Measurements from ENCODE around the gene ASB16. TPM values are rescaled to one million over a fixed set of nuclear protein-coding genes. Genes with fewer than 3 reads are reported as not detected.

Gene ASB16
- total and polyA plus RNA-seq, 10 of the 15 experiments (the other 5 are each of a cell fraction or from before 2014, with no cell fraction given), result 0.07 to 1.1 (median 0.44) TPM; not detected in 5

DNA sequence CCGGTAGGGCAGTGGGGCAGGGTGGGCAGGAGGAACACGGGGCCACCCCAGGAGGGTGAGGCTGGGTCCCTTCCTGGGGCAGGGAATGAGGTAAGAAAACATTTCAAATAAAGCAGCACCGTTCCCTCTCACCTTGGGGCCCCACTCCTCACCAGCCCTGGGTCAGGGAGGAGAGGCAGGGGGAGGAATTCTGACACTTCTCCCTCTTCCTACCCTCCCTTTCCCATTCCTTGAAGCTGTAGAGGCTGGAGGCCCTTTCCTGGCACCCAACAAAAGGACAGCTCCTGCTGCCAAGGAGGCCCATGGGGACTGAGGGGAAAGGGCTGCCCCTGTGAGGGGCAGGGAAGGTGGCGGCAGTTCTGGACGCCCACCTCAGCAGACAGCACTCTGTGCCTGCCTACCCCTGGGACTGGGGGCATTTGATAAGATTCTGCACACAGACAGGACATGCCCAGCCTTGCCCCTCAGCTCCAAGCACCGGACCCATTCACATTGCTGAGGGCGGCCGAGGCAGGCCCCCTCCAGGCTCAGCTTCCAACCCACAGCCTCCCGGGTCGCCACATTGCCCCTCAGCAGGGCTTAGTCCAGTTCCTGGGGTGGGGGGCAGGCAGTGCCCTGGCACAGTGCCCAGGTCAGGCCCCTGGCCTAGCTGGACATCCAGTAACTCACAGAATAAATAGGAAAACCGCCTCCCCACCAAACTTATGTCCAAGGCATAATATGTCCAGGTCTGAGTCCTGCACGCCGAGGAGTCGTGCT is 23.0 kb downstream of the ASB16 start:
- no peak overlapping the region for H2AFZ ChIP-seq (ENCODE audit: control insufficient read depth, low read depth, low read length)
- ChIA-PET CTCF (interaction anchor here (0.6 kb wide), 1 partner anchor 10 kb away, joined by 3 read pairs; no protein-coding TSS in a partner anchor), SMC1A (ENCODE audit: uncharacterized antibody, unreplicated experiment) (no interaction called here), RAD21 (ENCODE audit: unreplicated experiment) (no interaction called here), POLR2A (no interaction called here)
- H3K4me3 ChIP-seq, result no peak overlapping the region
- peaks cover 23 to 24% of the 10 kb centered on the region in 2 experiments for H3K36me3 ChIP-seq (ENCODE audit: control insufficient read depth in 2 of 2, insufficient read depth in 2 of 2, low read length in 1 of 2)
- peaks cover 18% of the 10 kb centered on the region for H3K79me2 ChIP-seq (ENCODE audit: control insufficient read depth, insufficient read depth, low read length)
- in situ Hi-C loops (cut with MboI) (no loop called here), intact Hi-C loops (cut with micrococcal nuclease; ENCODE audit: unreplicated experiment) (no loop called here)
- FAIRE-seq, result no peak
- no peak overlapping the region for H3K27ac ChIP-seq (ENCODE audit: control insufficient read depth, insufficient read depth)
- WGBS (ENCODE audit: insufficient coverage, insufficient replicate concordance, low lambda C conversion rate, missing lambda C conversion rate), result 94% methylated on average over 10 of the region's 14 CpGs
- H3K9me3 ChIP-seq (replicated peaks; ENCODE audit: control insufficient read depth, insufficient read depth, low read length), result no peaks in the 10 kb centered on the region
- H3K27me3 ChIP-seq (replicated peaks in 1 of 2; ENCODE audit: control insufficient read depth in 2 of 2, insufficient read depth in 2 of 2, low read length in 1 of 2), result no peaks in the 10 kb centered on the region
- no peaks in the 10 kb centered on the region for H4K20me1 ChIP-seq (ENCODE audit: control insufficient read depth, insufficient read depth)
- TF ChIP-seq, protein P1, sequence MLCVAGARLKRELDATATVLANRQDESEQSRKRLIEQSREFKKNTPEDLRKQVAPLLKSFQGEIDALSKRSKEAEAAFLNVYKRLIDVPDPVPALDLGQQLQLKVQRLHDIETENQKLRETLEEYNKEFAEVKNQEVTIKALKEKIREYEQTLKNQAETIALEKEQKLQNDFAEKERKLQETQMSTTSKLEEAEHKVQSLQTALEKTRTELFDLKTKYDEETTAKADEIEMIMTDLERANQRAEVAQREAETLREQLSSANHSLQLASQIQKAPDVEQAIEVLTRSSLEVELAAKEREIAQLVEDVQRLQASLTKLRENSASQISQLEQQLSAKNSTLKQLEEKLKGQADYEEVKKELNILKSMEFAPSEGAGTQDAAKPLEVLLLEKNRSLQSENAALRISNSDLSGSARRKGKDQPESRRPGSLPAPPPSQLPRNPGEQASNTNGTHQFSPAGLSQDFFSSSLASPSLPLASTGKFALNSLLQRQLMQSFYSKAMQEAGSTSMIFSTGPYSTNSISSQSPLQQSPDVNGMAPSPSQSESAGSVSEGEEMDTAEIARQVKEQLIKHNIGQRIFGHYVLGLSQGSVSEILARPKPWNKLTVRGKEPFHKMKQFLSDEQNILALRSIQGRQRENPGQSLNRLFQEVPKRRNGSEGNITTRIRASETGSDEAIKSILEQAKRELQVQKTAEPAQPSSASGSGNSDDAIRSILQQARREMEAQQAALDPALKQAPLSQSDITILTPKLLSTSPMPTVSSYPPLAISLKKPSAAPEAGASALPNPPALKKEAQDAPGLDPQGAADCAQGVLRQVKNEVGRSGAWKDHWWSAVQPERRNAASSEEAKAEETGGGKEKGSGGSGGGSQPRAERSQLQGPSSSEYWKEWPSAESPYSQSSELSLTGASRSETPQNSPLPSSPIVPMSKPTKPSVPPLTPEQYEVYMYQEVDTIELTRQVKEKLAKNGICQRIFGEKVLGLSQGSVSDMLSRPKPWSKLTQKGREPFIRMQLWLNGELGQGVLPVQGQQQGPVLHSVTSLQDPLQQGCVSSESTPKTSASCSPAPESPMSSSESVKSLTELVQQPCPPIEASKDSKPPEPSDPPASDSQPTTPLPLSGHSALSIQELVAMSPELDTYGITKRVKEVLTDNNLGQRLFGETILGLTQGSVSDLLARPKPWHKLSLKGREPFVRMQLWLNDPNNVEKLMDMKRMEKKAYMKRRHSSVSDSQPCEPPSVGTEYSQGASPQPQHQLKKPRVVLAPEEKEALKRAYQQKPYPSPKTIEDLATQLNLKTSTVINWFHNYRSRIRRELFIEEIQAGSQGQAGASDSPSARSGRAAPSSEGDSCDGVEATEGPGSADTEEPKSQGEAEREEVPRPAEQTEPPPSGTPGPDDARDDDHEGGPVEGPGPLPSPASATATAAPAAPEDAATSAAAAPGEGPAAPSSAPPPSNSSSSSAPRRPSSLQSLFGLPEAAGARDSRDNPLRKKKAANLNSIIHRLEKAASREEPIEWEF (IDR thresholded peaks at IDR 0.05; ENCODE audit: insufficient replicate concordance, low read depth, low read length), result no peak
- TF ChIP-seq POLR2AphosphoS5 (IDR thresholded peaks at IDR 0.05; ENCODE audit: low read length) (no peak), ZNF207 (IDR thresholded peaks at IDR 0.05; ENCODE audit: borderline replicate concordance) (no peak), SUZ12 (IDR thresholded peaks at IDR 0.05; ENCODE audit: unreplicated experiment) (no peak), TCF3 (IDR thresholded peaks at IDR 0.05; ENCODE audit: borderline replicate concordance, insufficient read depth, low read depth, low read length) (no peak), ZNF622 (IDR thresholded peaks at IDR 0.05) (no peak), ASH2L (IDR thresholded peaks at IDR 0.05; ENCODE audit: borderline replicate concordance, low read depth) (no peak), BCL11A (IDR thresholded peaks at IDR 0.05; ENCODE audit: low read depth, low read length) (no peak), CBX3 (IDR thresholded peaks at IDR 0.05; ENCODE audit: borderline replicate concordance, low read depth) (no peak), POLR2AphosphoS2 (IDR thresholded peaks at IDR 0.05; ENCODE audit: low read depth, low read length) (no peak), FOXM1 (IDR thresholded peaks at IDR 0.05; ENCODE audit: low read depth, low read length) (no peak), ZSCAN29 (IDR thresholded peaks at IDR 0.05) (no peak), YY1 (IDR thresholded peaks at IDR 0.05; ENCODE audit: low read depth, low read length) (no peak), FOS (IDR thresholded peaks at IDR 0.05; ENCODE audit: borderline replicate concordance, extremely low read depth, insufficient read length) (no peak), EZH2 (IDR thresholded peaks at IDR 0.05; ENCODE audit: borderline replicate concordance, control insufficient read depth, low read depth, low read length) (no peak), MEF2A (IDR thresholded peaks at IDR 0.05; ENCODE audit: insufficient read depth, low read depth, low read length) (no peak), RCOR1 (conservative IDR thresholded peaks at IDR 0.05; ENCODE audit: low read depth, low read length) (no peak), IKZF2 (IDR thresholded peaks at IDR 0.05) (no peak), MXI1 (IDR thresholded peaks at IDR 0.05; ENCODE audit: low read depth, low read length) (no peak)
- TF ChIP-seq, protein P2, sequence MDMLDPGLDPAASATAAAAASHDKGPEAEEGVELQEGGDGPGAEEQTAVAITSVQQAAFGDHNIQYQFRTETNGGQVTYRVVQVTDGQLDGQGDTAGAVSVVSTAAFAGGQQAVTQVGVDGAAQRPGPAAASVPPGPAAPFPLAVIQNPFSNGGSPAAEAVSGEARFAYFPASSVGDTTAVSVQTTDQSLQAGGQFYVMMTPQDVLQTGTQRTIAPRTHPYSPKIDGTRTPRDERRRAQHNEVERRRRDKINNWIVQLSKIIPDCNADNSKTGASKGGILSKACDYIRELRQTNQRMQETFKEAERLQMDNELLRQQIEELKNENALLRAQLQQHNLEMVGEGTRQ (IDR thresholded peaks at IDR 0.05; ENCODE audit: borderline replicate concordance, low read depth, low read length), result no peak
- no peak overlapping the region for H3K4me2 ChIP-seq (ENCODE audit: control insufficient read depth, insufficient read depth)
- BruUV-seq (replicated peaks), result no TSS peak
- peaks cover 8% of the 10 kb centered on the region for H3K4me1 ChIP-seq (ENCODE audit: control insufficient read depth, insufficient read depth, low read length)
- no peak overlapping the region for H3K9ac ChIP-seq (ENCODE audit: control insufficient read depth, insufficient read depth, low read length)
- no peak for ATAC-seq
- no peak for DNase-seq (ENCODE audit: low read depth, low spot score)
